Prostate gland (tissue), 2 donors: Measurements from ENCODE around the gene PTPN2. TPM values are rescaled to one million over a fixed set of nuclear protein-coding genes. Genes with fewer than 3 reads are reported as not detected.

Experiments used
- DNase-seq: peaks from one replicate; pipeline ENCODE4 v3.0.0-alpha.2; 2019; ENCODE audit warnings: low spot score
- H3K27ac ChIP-seq, 2 donors: fragments of 200-600 bp; sonication (generic); 2 replicates each; pipeline ENCODE4 v1.5.1; 2017 to 2019
- H3K27me3 ChIP-seq: fragments of 200-600 bp; sonication (generic); replicated peaks from 2 replicates; pipeline ENCODE4 v1.5.1; 2019; ENCODE audit not compliant: insufficient read depth
- H3K36me3 ChIP-seq, 2 donors: fragments of 200-600 bp; sonication (generic); 1 replicate in 1 of 2; 2 replicates in 1 of 2; pipeline versions ENCODE4 v1.5.1 to v1.8.1; 2017 to 2019
- H3K4me1 ChIP-seq: fragments of 200-600 bp; sonication (generic); replicated peaks from 2 replicates; pipeline ENCODE4 v1.5.1; 2019
- H3K4me3 ChIP-seq, 2 donors: fragments of 200-600 bp; sonication (generic); 2 replicates each; pipeline ENCODE4 v1.5.1; 2017 to 2019
- H3K9me3 ChIP-seq: fragments of 200-600 bp; sonication (generic); 2 replicates; pipeline ENCODE4 v1.5.1; 2017
- CTCF ChIP-seq, 4 experiments: fragments of 200-600 bp in 2 of 4; fragments of 450-650 bp in 2 of 4; sonication (generic) in 2 of 4; IDR thresholded peaks; 1 replicate in 3 of 4; 2 replicates in 1 of 4; pipeline ENCODE4 v1.5.1; 2016 to 2019; ENCODE audit warnings: antibody characterized with exemption in 4 of 4, mild to moderate bottlenecking in 2 of 4, moderate library complexity in 2 of 4
- POLR2A ChIP-seq: fragments of 450-650 bp; IDR thresholded peaks from one replicate; pipeline ENCODE4 v1.6.1; 2016; ENCODE audit warnings: antibody characterized with exemption, mild to moderate bottlenecking
- POLR2AphosphoS5 ChIP-seq: sonication (generic); formaldehyde crosslinking; IDR thresholded peaks from one replicate; pipeline ENCODE4 v1.6.1; 2017; ENCODE audit warnings: antibody characterized with exemption
- WGBS: methylation state at CpG from one replicate; pipeline ENCODE4 v1.1.5; 2018; 5-methylcytosine and 5-hydroxymethylcytosine counted together
- intact Hi-C: fragments of 100-400 bp; cut with DNase I; formaldehyde crosslinking; loops from one replicate; pipeline ENCODE4 v1.14.2; 2022
- total RNA-seq, 2 donors: library from RNA; depleted of rRNA; stranded (reverse); fragments of >200 nt; gene quantifications; one replicate each; pipeline ENCODE4 v1.1.0, GENCODE V29; 2016

The PTPN2 gene
- total RNA-seq, 2 donors from 2014 or later = 25.0 to 34.0 TPM

GRCh38 chr18:12843420-12844350 lies 40.4 kb downstream of the PTPN2 start:
- Histone ChIP-seq H3K9me3 (no peaks in the 10 kb centered on the region), H3K4me3 (no peak overlapping the region), H3K27ac (no peak overlapping the region), H3K4me1 (no peaks in the 10 kb centered on the region), H3K36me3 (no peaks in the 10 kb centered on the region), H3K27me3 (no peaks in the 10 kb centered on the region)
- DNase-seq = no peak
- TF ChIP-seq CTCF (IDR thresholded peaks at IDR 0.05) (no peak), POLR2A (no peak), POLR2AphosphoS5 (no peak)
- 82% methylated on average over 12 of the region's 12 CpGs for WGBS
- intact Hi-C loops = no loop called here

- TF ChIP-seq POLR2A (no peak), POLR2AphosphoS5 (no peak), CTCF (IDR thresholded peaks at IDR 0.05) (no peak)
- DNase-seq = no peak
- H3K27me3 ChIP-seq = no peaks in the 10 kb centered on the region
- 93% methylated on average over 17 of the region's 17 CpGs for WGBS
- intact Hi-C loops = no loop called here
- no peak overlapping the region for H3K27ac ChIP-seq
- H3K36me3 ChIP-seq = no peaks in the 10 kb centered on the region
- H3K4me1 ChIP-seq = no peaks in the 10 kb centered on the region
- no peaks in the 10 kb centered on the region for H3K9me3 ChIP-seq
- no peak overlapping the region for H3K4me3 ChIP-seq
Observed at GRCh38 chr18:12842459-12843380, 41.3 kb downstream of the PTPN2 start.

GRCh38 chr18:12841070-12841469 lies 43.0 kb downstream of the PTPN2 start:
- no peaks in the 10 kb centered on the region for H3K4me1 ChIP-seq
- no peak for DNase-seq
- WGBS = 98% methylated on average over 6 of the region's 6 CpGs
- H3K4me3 ChIP-seq = no peak overlapping the region
- H3K27ac ChIP-seq = no peak overlapping the region
- H3K9me3 ChIP-seq = no peaks in the 10 kb centered on the region
- H3K27me3 ChIP-seq = no peaks in the 10 kb centered on the region
- H3K36me3 ChIP-seq = no peaks in the 10 kb centered on the region
- intact Hi-C loops = no loop called here
- no peak for TF ChIP-seq POLR2AphosphoS5
- TF ChIP-seq CTCF (IDR thresholded peaks at IDR 0.05) = no peak
- TF ChIP-seq POLR2A = no peak

- DNase-seq = no peak
- no peaks in the 10 kb centered on the region for H3K9me3 ChIP-seq
- H3K4me3 ChIP-seq = no peak overlapping the region
- no peaks in the 10 kb centered on the region for H3K36me3 ChIP-seq
- intact Hi-C loops = no loop called here
- H3K27me3 ChIP-seq = no peaks in the 10 kb centered on the region
- H3K27ac ChIP-seq = no peak overlapping the region
- no peaks in the 10 kb centered on the region for H3K4me1 ChIP-seq
- WGBS = 95% methylated on average over 3 of the region's 3 CpGs
- TF ChIP-seq POLR2AphosphoS5 (no peak), CTCF (IDR thresholded peaks at IDR 0.05) (no peak), POLR2A (no peak)
Observed at GRCh38 chr18:12840382-12840781, 43.7 kb downstream of the PTPN2 start.
